ENCODE data around the gene XIRP2.

DNA sequence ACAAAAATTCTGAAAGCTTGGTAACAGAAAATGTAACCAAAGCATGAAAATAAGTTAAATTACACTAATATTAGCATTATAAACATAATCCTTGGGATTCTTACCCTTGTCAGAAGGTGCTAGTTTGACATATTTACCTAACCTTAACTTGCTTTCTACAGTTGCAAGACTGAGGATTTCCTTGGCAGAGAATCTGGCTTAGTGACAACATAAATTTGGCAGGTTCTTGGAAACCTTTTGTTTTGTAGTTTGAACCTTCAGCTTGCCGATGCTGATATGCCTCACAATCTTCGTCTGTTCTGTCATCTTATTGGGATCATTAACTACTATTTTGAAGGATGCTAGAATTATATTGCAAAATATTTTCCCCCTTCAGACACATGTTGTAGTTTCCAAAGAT, 3.4 kb downstream of the XIRP2 start:
- no peak for TF ChIP-seq CREB1 (IDR thresholded peaks at IDR 0.05; ENCODE audit: low read depth)
- TF ChIP-seq POLR2AphosphoS5 (IDR thresholded peaks at IDR 0.05; ENCODE audit: low read length): no peak
- TF ChIP-seq RCOR1 (conservative IDR thresholded peaks at IDR 0.05; ENCODE audit: low read depth, low read length): no peak
- no peak for TF ChIP-seq USF1 (IDR thresholded peaks at IDR 0.05; ENCODE audit: borderline replicate concordance, extremely low read length, insufficient read depth, low read depth, low read length)
- TF ChIP-seq TCF12 (IDR thresholded peaks at IDR 0.05; ENCODE audit: low read depth, low read length): no peak
- no peak for TF ChIP-seq SP1 (IDR thresholded peaks at IDR 0.05; ENCODE audit: low read depth, low read length)
- no peak for TF ChIP-seq NR2F1 (conservative IDR thresholded peaks at IDR 0.05)
- no peak for TF ChIP-seq RELA (IDR thresholded peaks at IDR 0.05; ENCODE audit: borderline replicate concordance, partially characterized antibody)
- TF ChIP-seq, protein P1, sequence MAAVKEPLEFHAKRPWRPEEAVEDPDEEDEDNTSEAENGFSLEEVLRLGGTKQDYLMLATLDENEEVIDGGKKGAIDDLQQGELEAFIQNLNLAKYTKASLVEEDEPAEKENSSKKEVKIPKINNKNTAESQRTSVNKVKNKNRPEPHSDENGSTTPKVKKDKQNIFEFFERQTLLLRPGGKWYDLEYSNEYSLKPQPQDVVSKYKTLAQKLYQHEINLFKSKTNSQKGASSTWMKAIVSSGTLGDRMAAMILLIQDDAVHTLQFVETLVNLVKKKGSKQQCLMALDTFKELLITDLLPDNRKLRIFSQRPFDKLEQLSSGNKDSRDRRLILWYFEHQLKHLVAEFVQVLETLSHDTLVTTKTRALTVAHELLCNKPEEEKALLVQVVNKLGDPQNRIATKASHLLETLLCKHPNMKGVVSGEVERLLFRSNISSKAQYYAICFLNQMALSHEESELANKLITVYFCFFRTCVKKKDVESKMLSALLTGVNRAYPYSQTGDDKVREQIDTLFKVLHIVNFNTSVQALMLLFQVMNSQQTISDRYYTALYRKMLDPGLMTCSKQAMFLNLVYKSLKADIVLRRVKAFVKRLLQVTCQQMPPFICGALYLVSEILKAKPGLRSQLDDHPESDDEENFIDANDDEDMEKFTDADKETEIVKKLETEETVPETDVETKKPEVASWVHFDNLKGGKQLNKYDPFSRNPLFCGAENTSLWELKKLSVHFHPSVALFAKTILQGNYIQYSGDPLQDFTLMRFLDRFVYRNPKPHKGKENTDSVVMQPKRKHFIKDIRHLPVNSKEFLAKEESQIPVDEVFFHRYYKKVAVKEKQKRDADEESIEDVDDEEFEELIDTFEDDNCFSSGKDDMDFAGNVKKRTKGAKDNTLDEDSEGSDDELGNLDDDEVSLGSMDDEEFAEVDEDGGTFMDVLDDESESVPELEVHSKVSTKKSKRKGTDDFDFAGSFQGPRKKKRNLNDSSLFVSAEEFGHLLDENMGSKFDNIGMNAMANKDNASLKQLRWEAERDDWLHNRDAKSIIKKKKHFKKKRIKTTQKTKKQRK (IDR thresholded peaks at IDR 0.05; ENCODE audit: low read depth, low read length): no peak
- TF ChIP-seq, protein P2, sequence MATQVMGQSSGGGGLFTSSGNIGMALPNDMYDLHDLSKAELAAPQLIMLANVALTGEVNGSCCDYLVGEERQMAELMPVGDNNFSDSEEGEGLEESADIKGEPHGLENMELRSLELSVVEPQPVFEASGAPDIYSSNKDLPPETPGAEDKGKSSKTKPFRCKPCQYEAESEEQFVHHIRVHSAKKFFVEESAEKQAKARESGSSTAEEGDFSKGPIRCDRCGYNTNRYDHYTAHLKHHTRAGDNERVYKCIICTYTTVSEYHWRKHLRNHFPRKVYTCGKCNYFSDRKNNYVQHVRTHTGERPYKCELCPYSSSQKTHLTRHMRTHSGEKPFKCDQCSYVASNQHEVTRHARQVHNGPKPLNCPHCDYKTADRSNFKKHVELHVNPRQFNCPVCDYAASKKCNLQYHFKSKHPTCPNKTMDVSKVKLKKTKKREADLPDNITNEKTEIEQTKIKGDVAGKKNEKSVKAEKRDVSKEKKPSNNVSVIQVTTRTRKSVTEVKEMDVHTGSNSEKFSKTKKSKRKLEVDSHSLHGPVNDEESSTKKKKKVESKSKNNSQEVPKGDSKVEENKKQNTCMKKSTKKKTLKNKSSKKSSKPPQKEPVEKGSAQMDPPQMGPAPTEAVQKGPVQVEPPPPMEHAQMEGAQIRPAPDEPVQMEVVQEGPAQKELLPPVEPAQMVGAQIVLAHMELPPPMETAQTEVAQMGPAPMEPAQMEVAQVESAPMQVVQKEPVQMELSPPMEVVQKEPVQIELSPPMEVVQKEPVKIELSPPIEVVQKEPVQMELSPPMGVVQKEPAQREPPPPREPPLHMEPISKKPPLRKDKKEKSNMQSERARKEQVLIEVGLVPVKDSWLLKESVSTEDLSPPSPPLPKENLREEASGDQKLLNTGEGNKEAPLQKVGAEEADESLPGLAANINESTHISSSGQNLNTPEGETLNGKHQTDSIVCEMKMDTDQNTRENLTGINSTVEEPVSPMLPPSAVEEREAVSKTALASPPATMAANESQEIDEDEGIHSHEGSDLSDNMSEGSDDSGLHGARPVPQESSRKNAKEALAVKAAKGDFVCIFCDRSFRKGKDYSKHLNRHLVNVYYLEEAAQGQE (IDR thresholded peaks at IDR 0.05; ENCODE audit: low read depth, low read length): no peak
- TF ChIP-seq CBX3 (IDR thresholded peaks at IDR 0.05; ENCODE audit: borderline replicate concordance, low read depth): no peak
